Measurements from ENCODE around the gene ADGRD1. TPM values are rescaled to one million over a fixed set of nuclear protein-coding genes. Genes with fewer than 3 reads are reported as not detected.

ADGRD1 gene
- total RNA-seq, 1 donor from 2014 or later = 0.47 TPM

- intact Hi-C loops (cut with micrococcal nuclease) = no loop called here
- H3K4me1 Mint-ChIP-seq = no peaks in the 10 kb centered on the region
- no peaks in the 10 kb centered on the region for H3K36me3 Mint-ChIP-seq (ENCODE audit: low read depth)
- no peak for ATAC-seq (ENCODE audit: low read depth)
- TF ChIP-seq CTCF (IDR thresholded peaks at IDR 0.05) = no peak
- no peak for DNase-seq
- H3K9me3 Mint-ChIP-seq = no peaks in the 10 kb centered on the region
- no peak overlapping the region for H3K4me3 Mint-ChIP-seq
- CTCF ChIA-PET = no interaction called here
- POLR2A ChIA-PET = no interaction called here
- H3K27ac Mint-ChIP-seq = no peak overlapping the region
- peaks cover 8% of the 10 kb centered on the region for H3K27me3 Mint-ChIP-seq
Measured at GRCh38 chr12:131121705-131122405, 168.1 kb downstream of the ADGRD1 start.

- Mint-ChIP-seq H3K36me3 (ENCODE audit: low read depth) (no peaks in the 10 kb centered on the region), H3K4me3 (no peak overlapping the region), H3K27me3 (peaks cover 7% of the 10 kb centered on the region), H3K27ac (no peak overlapping the region), H3K9me3 (no peaks in the 10 kb centered on the region), H3K4me1 (no peaks in the 10 kb centered on the region)
- ChIA-PET CTCF (interaction anchor here (1.0 kb wide), 1 partner anchor 11 kb away, joined by 3 read pairs; no protein-coding TSS in a partner anchor), POLR2A (no interaction called here)
- DNase-seq (no peak), ATAC-seq (ENCODE audit: low read depth) (no peak)
- no peak for TF ChIP-seq CTCF (IDR thresholded peaks at IDR 0.05)
- intact Hi-C loops (cut with micrococcal nuclease) = no loop called here
Measured at GRCh38 chr12:131122631-131123030, 168.9 kb downstream of the ADGRD1 start.

- Mint-ChIP-seq H3K4me1 (no peaks in the 10 kb centered on the region), H3K27me3 (peaks cover 1% of the 10 kb centered on the region), H3K36me3 (ENCODE audit: low read depth) (no peaks in the 10 kb centered on the region), H3K9me3 (no peaks in the 10 kb centered on the region), H3K4me3 (no peak overlapping the region), H3K27ac (no peak overlapping the region)
- TF ChIP-seq CTCF (IDR thresholded peaks at IDR 0.05) = no peak
- DNase-seq (no peak), ATAC-seq (ENCODE audit: low read depth) (no peak)
- intact Hi-C loops (cut with micrococcal nuclease) = no loop called here
- ChIA-PET POLR2A (no interaction called here), CTCF (interaction anchor here (1.0 to 1.1 kb wide), 2 partner anchors 9 to 19 kb away, joined by 3 read pairs; no protein-coding TSS in a partner anchor)
Measured at GRCh38 chr12:131123817-131124216, 170.1 kb downstream of the ADGRD1 start.

- H3K4me1 Mint-ChIP-seq = no peaks in the 10 kb centered on the region
- peaks cover 1% of the 10 kb centered on the region for H3K27me3 Mint-ChIP-seq
- no peak overlapping the region for H3K27ac Mint-ChIP-seq
Measured at GRCh38 chr12:131124487-131125280, 171.0 kb downstream of the ADGRD1 start.

More at GRCh38 chr12:131124487-131125280, 171.0 kb downstream of the ADGRD1 start:
- H3K9me3 Mint-ChIP-seq = no peaks in the 10 kb centered on the region
- no peak for DNase-seq
- intact Hi-C loops (cut with micrococcal nuclease) = no loop called here
- TF ChIP-seq CTCF (IDR thresholded peaks at IDR 0.05) = no peak
- POLR2A ChIA-PET = no interaction called here
- no peak for ATAC-seq (ENCODE audit: low read depth)
- CTCF ChIA-PET = interaction anchor here (1.1 kb wide), 1 partner anchor 20 kb away, joined by 3 read pairs; no protein-coding TSS in a partner anchor
- no peaks in the 10 kb centered on the region for H3K36me3 Mint-ChIP-seq (ENCODE audit: low read depth)
- H3K4me3 Mint-ChIP-seq = no peak overlapping the region

Data from activated B cell treated with CpG ODN at 0.5 μM for 24 hours (primary cell).